GM23248 (cell line): Measurements from ENCODE around the gene CRB1.

Source experiments
- EZH2 ChIP-seq: fragments of 200-600 bp; sonication (generic); IDR thresholded peaks from 2 replicates; pipeline ENCODE4 v1.6.1; 2018; ENCODE audit warnings: antibody characterized with exemption, mild to moderate bottlenecking; ENCODE audit not compliant: insufficient read depth, poor library complexity, severe bottlenecking
- EZH2phosphoT487 ChIP-seq: fragments of 200-600 bp; sonication (generic); IDR thresholded peaks from 2 replicates; pipeline ENCODE4 v1.6.1; 2018; ENCODE audit warnings: antibody characterized with exemption, moderate library complexity, mild to moderate bottlenecking, low read depth; ENCODE audit not compliant: insufficient read depth

DNA sequence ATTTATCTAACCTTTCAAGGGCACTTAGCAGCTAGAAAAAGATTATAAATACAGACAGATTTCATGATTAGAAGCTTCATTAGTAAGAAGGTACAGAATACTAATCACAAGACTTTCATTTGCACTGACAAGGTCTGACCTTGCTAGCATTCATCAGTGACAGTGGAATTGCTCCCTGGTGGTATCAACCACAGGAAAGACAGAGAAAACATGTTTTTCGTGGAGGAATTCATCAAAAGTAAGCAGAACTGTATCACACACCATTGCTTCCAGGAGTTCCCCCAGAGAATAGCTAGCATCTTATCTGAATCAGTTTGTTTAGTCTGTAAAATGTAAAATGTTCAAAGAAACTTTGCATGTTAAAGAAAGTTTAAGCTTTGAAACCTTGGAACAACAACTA, 20.6 kb upstream of the CRB1 start:
- TF ChIP-seq EZH2, result no peak
- TF ChIP-seq EZH2phosphoT487, result no peak
